ENCODE data around the gene NR5A2. TPM values are rescaled to one million over a fixed set of nuclear protein-coding genes. Genes with fewer than 3 reads are reported as not detected.

NR5A2 gene
- total RNA-seq, 4 donors from 2014 or later, result 5.0 to 21.5 (median 11.8) TPM

DNA sequence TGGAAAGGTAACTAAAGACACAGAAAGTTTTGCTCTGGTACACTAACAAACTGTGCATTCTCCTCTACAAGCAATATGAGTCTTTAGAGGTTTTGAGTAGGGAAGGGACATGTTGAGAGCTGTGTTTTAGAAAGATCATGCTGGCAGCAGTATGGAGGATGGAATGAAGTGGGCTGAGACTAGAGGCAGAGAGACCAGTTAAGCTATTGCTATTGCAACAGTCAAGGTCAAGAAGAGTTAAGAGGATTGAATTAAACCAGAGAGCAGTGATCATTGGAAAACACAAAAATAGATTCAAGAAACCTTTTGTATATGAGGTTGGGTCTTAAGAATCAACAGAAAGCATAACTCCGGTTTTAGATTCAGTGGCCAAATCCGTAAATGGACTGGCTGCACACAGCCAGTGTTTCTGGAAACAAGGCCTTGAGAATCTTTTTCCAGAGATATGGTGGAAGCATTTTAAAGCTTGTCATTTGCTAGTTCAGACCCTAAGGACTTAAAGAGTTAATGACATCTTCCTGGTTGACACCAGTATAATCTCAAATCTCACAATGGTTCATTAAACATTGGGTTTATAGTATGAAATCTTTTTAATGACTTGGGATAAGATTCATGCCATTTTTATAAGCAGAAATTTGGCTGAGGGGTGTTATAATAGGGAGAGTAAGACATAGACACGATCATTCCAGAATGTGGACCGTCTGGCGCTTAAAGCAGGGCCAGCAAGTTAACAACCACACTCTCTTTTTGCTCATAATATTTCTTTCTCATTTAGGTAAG lies 177.9 kb downstream of the NR5A2 start:
- Histone ChIP-seq H3K4me3 (no peak overlapping the region), H3K27ac (no peak overlapping the region), H3K9me3 (no peaks in the 10 kb centered on the region), H3K27me3 (no peaks in the 10 kb centered on the region), H3K4me1 (no peaks in the 10 kb centered on the region), H3K36me3 (no peaks in the 10 kb centered on the region)
- intact Hi-C loops (cut with DNase I; ENCODE audit: low total_unique reads), result no loop called here
- DNase-seq, result no peak
- no peak for TF ChIP-seq POLR2A (IDR thresholded peaks at IDR 0.05)
- TF ChIP-seq, protein P1, sequence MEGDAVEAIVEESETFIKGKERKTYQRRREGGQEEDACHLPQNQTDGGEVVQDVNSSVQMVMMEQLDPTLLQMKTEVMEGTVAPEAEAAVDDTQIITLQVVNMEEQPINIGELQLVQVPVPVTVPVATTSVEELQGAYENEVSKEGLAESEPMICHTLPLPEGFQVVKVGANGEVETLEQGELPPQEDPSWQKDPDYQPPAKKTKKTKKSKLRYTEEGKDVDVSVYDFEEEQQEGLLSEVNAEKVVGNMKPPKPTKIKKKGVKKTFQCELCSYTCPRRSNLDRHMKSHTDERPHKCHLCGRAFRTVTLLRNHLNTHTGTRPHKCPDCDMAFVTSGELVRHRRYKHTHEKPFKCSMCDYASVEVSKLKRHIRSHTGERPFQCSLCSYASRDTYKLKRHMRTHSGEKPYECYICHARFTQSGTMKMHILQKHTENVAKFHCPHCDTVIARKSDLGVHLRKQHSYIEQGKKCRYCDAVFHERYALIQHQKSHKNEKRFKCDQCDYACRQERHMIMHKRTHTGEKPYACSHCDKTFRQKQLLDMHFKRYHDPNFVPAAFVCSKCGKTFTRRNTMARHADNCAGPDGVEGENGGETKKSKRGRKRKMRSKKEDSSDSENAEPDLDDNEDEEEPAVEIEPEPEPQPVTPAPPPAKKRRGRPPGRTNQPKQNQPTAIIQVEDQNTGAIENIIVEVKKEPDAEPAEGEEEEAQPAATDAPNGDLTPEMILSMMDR (IDR thresholded peaks at IDR 0.05), result no peak

DNA sequence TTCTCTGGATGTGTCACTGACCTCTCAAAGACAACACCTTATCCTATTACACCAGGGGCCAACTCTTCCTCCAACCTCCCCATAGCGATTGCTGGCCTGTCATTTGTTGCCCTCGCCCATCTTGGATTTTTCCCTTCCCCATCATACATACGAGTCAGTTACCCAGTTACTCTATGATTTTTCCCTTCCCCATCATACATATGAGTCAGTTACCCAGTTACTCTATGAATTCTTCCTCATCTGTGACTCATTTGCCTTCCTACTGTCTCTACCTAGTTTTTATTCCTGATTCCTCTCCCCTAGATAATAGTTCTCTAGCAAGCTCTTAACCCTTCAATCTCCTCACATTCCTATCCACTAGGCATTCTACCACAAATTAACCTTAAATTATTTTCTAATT lies 178.8 kb downstream of the NR5A2 start:
- Histone ChIP-seq H3K27me3 (no peaks in the 10 kb centered on the region), H3K4me3 (no peak overlapping the region), H3K4me1 (no peaks in the 10 kb centered on the region), H3K9me3 (no peaks in the 10 kb centered on the region), H3K36me3 (no peaks in the 10 kb centered on the region), H3K27ac (no peak overlapping the region)
- DNase-seq, result no peak
- intact Hi-C loops (cut with DNase I; ENCODE audit: low total_unique reads), result no loop called here
- TF ChIP-seq POLR2A (IDR thresholded peaks at IDR 0.05), result no peak
- TF ChIP-seq, protein P1 (IDR thresholded peaks at IDR 0.05), result no peak

DNA sequence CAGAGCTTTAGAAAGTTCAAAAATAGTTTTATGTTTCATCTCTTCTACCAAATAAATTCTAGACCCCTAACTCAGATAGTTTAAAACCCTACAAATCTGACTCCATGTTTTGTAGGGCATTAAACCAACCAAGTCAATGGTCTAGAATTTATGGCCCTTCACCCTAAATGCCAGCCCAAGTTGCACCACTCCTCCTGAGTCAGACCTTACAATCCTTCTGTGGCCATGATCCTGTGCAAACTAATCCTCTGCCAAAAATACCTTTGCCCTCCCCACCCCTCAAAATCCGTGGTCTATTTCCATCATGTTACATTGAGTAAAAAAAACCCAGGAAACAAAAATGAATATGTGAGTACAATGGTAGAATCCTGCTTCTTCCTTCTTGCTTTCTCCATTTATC lies 179.3 kb downstream of the NR5A2 start:
- Histone ChIP-seq H3K4me3 (no peak overlapping the region), H3K36me3 (no peaks in the 10 kb centered on the region), H3K4me1 (no peaks in the 10 kb centered on the region), H3K27me3 (no peaks in the 10 kb centered on the region), H3K9me3 (no peaks in the 10 kb centered on the region), H3K27ac (no peak overlapping the region)
- intact Hi-C loops (cut with DNase I; ENCODE audit: low total_unique reads), result no loop called here
- no peak for DNase-seq
- TF ChIP-seq POLR2A (IDR thresholded peaks at IDR 0.05), result no peak
- TF ChIP-seq, protein P1 (IDR thresholded peaks at IDR 0.05), result no peak

DNA sequence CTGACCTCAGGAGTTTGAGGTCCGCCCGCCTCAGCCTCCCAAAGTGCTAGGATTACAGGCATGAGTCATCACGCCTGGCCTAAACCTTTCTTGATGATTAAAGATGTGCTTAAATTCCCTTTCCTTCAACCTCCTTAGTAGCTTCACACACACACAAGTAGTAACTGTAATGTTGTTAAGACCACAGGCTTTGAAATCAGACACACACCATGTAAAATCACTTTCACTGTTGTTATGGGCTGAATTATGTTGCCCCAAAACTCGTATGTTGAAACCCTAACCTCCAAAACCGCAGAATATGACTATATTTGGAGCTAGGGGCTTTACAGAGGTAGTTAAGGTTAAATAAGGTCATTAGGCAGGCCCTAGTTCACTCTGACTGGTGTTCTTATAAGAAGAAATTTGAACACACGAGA lies 180.2 kb downstream of the NR5A2 start:
- TF ChIP-seq, protein P1 (IDR thresholded peaks at IDR 0.05), result no peak
- TF ChIP-seq POLR2A (IDR thresholded peaks at IDR 0.05), result no peak
- H3K9me3 ChIP-seq, result no peaks in the 10 kb centered on the region

DNA sequence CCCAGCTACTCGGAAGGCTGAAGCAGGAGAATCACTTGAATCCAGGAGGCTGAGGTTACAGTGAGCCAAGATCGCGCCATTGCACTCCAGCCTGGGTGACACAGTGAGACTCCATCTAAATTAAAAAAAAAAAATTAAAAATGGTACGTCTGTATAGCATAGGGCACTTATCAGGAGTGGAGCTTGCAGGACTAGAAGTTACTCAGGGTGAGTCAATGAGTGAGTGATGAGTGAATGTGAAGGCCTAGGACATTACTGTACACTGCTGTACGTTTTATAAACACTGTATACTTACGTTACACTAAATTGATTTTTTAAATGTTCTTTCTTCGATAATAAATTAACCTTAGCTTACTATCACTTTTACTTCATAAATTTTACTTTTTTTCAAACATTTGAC lies 183.6 kb downstream of the NR5A2 start:
- Histone ChIP-seq H3K9me3 (no peaks in the 10 kb centered on the region), H3K36me3 (no peaks in the 10 kb centered on the region), H3K27ac (no peak overlapping the region), H3K4me1 (no peaks in the 10 kb centered on the region), H3K4me3 (no peak overlapping the region), H3K27me3 (no peaks in the 10 kb centered on the region)
- DNase-seq, result no peak
- no peak for TF ChIP-seq POLR2A (IDR thresholded peaks at IDR 0.05)
- TF ChIP-seq, protein P1 (IDR thresholded peaks at IDR 0.05), result no peak
- intact Hi-C loops (cut with DNase I; ENCODE audit: low total_unique reads), result no loop called here

More for the DNA sequence above, 180.2 kb downstream of the NR5A2 start:
- H3K4me1 ChIP-seq, result no peaks in the 10 kb centered on the region
- no peaks in the 10 kb centered on the region for H3K36me3 ChIP-seq
- H3K27me3 ChIP-seq, result no peaks in the 10 kb centered on the region
- H3K4me3 ChIP-seq, result no peak overlapping the region
- no peak overlapping the region for H3K27ac ChIP-seq
- DNase-seq, result no peak
- intact Hi-C loops (cut with DNase I; ENCODE audit: low total_unique reads), result no loop called here
